Activated CD8-positive, alpha-beta T cell treated with anti-CD3 and anti-CD28 coated beads for 36 hours (primary cell): ENCODE results near the gene NUMA1. TPM values are rescaled to one million over a fixed set of nuclear protein-coding genes. Genes with fewer than 3 reads are reported as not detected.

Source experiments
- ATAC-seq: fragments of 200-7000 bp; cut with Tn5 transposase; one replicate; pipeline ENCODE4 v1.10.0; 2021; ENCODE audit warnings: mild to moderate bottlenecking, moderate library complexity
- CTCF ChIA-PET: fragments of 350-600 bp; sonication (Branson Sonifier 250); formaldehyde crosslinking; loops from one replicate; lab custom pipeline; 2021; ENCODE audit warnings: antibody characterized with exemption; lab: Charles Lee
- POLR2A ChIA-PET: fragments of 350-600 bp; sonication (Branson Sonifier 250); formaldehyde crosslinking; loops from one replicate; lab custom pipeline; 2021; ENCODE audit warnings: antibody characterized with exemption; lab: Charles Lee
- DNase-seq: peaks from one replicate; pipeline ENCODE4 v3.0.0-alpha.2; 2020
- H3K27ac Mint-ChIP-seq: one replicate; pipeline ENCODE4 v1.8.0; 2021; ENCODE audit warnings: mild to moderate bottlenecking, mixed read lengths
- H3K27me3 Mint-ChIP-seq: one replicate; pipeline ENCODE4 v1.8.0; 2021; ENCODE audit warnings: mixed read lengths
- H3K36me3 Mint-ChIP-seq: one replicate; pipeline ENCODE4 v1.8.0; 2021; ENCODE audit warnings: low read depth, mixed read lengths
- H3K4me1 Mint-ChIP-seq: one replicate; pipeline ENCODE4 v1.8.0; 2021; ENCODE audit warnings: low read depth, mixed read lengths
- H3K4me3 Mint-ChIP-seq: one replicate; pipeline ENCODE4 v1.8.0; 2021; ENCODE audit warnings: mild to moderate bottlenecking, moderate library complexity, mixed read lengths
- H3K9me3 Mint-ChIP-seq: one replicate; pipeline ENCODE4 v1.8.0; 2021; ENCODE audit warnings: mixed read lengths
- intact Hi-C: fragments of 100-400 bp; cut with micrococcal nuclease; formaldehyde crosslinking; loops from one replicate; pipeline ENCODE4 v1.10.0; 2022
- total RNA-seq, 2 experiments: library from RNA; stranded (reverse); gene quantifications; one replicate each; pipeline ENCODE4 v1.2.3, GENCODE V29; 2021
- TF ChIP-seq, protein P1 (sequence below): fragments of 200-600 bp; IDR thresholded peaks from one replicate; pipeline ENCODE4 v1.8.0; 2022; ENCODE audit warnings: antibody characterized with exemption, mild to moderate bottlenecking

Gene NUMA1
- total RNA-seq, 2 experiments from 2014 or later: 165 to 169 TPM

DNA sequence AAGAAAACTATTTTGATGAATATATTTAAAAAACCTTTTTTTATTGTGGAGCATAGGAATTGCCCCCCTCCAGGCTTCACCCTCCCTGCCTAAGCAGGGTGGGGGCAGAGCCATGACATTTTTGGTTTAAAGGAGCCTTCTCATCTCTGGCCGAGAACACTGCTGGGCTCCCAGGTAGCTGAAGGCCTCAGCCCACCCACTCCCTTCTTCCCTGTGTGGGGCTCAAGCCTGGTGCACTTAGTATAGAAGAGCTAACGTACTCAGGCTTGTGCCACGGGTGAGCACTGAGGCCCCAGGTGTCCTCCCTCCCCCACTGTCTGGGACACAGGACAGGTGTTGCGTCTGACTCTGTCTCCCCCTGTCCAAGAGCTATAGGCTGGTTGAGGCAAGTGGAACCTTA, 83.8 kb downstream of the NUMA1 start:
- Mint-ChIP-seq H3K36me3 (peaks cover 13% of the 10 kb centered on the region), H3K4me3 (no peak overlapping the region), H3K4me1 (peaks cover 26% of the 10 kb centered on the region), H3K27me3 (no peaks in the 10 kb centered on the region), H3K27ac (no peak overlapping the region), H3K9me3 (no peaks in the 10 kb centered on the region)
- TF ChIP-seq, protein P1, sequence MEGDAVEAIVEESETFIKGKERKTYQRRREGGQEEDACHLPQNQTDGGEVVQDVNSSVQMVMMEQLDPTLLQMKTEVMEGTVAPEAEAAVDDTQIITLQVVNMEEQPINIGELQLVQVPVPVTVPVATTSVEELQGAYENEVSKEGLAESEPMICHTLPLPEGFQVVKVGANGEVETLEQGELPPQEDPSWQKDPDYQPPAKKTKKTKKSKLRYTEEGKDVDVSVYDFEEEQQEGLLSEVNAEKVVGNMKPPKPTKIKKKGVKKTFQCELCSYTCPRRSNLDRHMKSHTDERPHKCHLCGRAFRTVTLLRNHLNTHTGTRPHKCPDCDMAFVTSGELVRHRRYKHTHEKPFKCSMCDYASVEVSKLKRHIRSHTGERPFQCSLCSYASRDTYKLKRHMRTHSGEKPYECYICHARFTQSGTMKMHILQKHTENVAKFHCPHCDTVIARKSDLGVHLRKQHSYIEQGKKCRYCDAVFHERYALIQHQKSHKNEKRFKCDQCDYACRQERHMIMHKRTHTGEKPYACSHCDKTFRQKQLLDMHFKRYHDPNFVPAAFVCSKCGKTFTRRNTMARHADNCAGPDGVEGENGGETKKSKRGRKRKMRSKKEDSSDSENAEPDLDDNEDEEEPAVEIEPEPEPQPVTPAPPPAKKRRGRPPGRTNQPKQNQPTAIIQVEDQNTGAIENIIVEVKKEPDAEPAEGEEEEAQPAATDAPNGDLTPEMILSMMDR: no peak
- intact Hi-C loops: no loop called here
- ATAC-seq: no peak
- CTCF ChIA-PET: interaction anchor here (0.7 kb wide), 1 partner anchor 29 kb away, joined by 3 read pairs; no protein-coding TSS in a partner anchor
- POLR2A ChIA-PET: no interaction called here
- no peak for DNase-seq

DNA sequence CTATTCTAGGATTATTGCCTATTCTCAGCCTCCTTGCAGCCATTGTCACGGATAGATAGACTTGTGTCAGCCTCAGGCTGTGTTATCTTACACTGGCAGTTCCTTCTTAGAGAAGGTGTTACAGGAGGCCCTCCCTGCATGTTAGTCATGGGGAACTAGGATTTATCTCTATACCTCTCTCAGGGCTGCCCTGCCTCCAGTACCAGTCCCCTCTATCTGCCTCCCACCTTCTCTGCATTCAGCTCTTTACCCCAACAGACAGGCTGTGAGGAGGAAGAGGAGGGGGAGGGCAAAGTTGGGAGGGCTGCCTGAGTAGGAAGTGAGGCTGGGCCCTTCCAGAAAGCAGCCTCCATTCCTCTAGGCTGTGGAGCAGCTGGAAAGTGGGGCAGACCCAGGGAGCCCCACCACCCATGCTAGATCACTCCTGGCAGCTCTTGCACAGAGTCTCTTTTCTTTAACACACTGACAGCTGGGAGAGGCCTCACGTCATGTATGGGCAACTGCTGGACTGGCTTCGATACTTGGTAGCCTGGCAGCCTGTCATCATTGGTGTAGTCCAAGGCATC, 84.5 kb downstream of the NUMA1 start:
- no peaks in the 10 kb centered on the region for H3K9me3 Mint-ChIP-seq
- TF ChIP-seq, protein P1: no peak
- CTCF ChIA-PET: interaction anchor here (2.4 kb wide), 1 partner anchor 18 kb away, joined by 11 read pairs; no protein-coding TSS in a partner anchor
- POLR2A ChIA-PET: interaction anchor here (1.1 to 1.4 kb wide), 2 partner anchors 8 to 12 kb away, joined by 3 to 4 read pairs; no protein-coding TSS in a partner anchor
- H3K4me3 Mint-ChIP-seq: no peak overlapping the region
- H3K36me3 Mint-ChIP-seq: peaks cover 13% of the 10 kb centered on the region
- ATAC-seq (no peak), DNase-seq (no peak)
- intact Hi-C loops: no loop called here
- peaks cover 29% of the 10 kb centered on the region for H3K4me1 Mint-ChIP-seq
- H3K27me3 Mint-ChIP-seq: no peaks in the 10 kb centered on the region
- H3K27ac Mint-ChIP-seq: no peak overlapping the region

DNA sequence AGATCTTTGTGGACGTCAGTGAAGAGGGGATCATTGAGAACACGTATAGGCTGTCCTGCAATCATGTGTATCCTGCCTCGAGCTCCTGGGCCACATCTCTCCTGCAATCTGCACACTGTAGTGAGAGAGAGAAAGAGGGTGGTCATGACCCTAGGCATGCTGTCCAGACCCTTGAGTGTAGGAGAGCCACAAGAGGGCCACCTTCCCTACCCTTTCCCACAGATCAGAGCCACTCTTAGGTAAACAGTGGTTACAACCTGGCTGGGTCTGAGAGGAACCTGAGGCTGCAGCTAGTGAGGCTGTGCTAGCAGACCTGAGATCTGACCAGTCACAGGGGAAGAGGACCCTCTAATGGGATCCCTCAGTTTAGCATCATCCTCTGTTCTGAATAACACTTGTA, 85.6 kb downstream of the NUMA1 start:
- Mint-ChIP-seq H3K9me3 (no peaks in the 10 kb centered on the region), H3K27ac (no peak overlapping the region), H3K36me3 (peaks cover 13% of the 10 kb centered on the region), H3K4me3 (no peak overlapping the region), H3K4me1 (peaks cover 28% of the 10 kb centered on the region), H3K27me3 (no peaks in the 10 kb centered on the region)
- TF ChIP-seq, protein P1: no peak
- ChIA-PET CTCF (interaction anchor here (2.4 kb wide), 1 partner anchor 17 kb away, joined by 11 read pairs; no protein-coding TSS in a partner anchor), POLR2A (interaction anchor here (0.7 to 1.4 kb wide), 3 partner anchors 9 to 215 kb away, joined by 3 to 4 read pairs (median 3); no protein-coding TSS in a partner anchor)
- intact Hi-C loops: no loop called here
- no peak for DNase-seq
- no peak for ATAC-seq

DNA sequence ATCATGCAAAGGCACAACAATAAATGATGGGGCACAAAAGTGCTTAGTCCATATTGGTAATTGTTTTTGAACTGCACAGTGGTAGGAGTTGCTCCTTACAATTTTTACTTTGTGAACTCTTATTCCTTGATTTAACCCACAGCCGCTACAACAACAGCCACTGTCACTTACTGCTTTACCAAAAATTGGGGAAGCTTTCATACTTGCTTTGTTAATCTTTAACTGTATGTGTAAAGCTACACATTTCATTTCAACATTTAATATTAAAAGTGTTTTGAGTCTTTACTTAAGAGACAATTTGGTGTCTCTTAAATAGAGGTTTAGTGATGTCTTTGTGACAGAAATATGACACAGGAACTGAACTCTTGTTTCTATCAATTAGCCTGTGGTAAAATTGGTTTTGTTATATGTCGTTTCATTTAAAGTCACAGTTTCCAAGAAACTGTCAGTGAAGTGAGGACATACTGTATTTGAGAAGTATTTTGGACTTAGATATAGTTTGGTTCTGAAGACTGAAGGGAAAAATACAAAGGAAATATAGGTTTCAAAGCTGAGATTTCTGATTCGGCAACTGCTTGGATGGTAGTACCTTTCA, 88.1 kb downstream of the NUMA1 start:
- no peak overlapping the region for H3K27ac Mint-ChIP-seq
- no peaks in the 10 kb centered on the region for H3K9me3 Mint-ChIP-seq
- H3K27me3 Mint-ChIP-seq: no peaks in the 10 kb centered on the region
- H3K4me1 Mint-ChIP-seq: peaks cover 8% of the 10 kb centered on the region
- ChIA-PET CTCF (interaction anchor here (0.9 to 1.7 kb wide), 3 partner anchors 14 to 152 kb away, joined by 3 read pairs; no protein-coding TSS in a partner anchor), POLR2A (no interaction called here)
- no peak for ATAC-seq
- intact Hi-C loops: no loop called here
- DNase-seq: no peak
- TF ChIP-seq, protein P1: no peak
- no peak overlapping the region for H3K4me3 Mint-ChIP-seq
- H3K36me3 Mint-ChIP-seq: peaks cover 5% of the 10 kb centered on the region

DNA sequence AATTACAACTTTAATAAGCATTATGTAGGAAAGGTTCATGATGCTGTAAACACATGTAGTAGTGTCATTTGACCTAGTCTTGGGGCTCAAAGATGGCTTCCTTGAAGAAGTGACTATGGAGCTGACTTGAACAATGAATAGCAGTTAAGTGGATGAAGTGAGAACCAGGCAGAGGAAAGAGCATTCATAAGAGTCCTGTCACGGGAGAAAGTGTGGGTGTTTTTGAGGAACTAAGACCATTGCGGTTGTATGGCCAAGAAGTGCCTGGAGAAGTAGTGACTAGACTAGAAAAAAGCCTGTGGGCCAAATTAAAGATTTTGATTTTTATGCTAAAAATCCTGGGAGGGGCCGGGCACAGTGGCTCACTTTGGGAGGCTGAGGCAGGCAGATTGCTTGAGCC, 88.8 kb downstream of the NUMA1 start:
- intact Hi-C loops: no loop called here
- DNase-seq: no peak
- Mint-ChIP-seq H3K4me1 (peaks cover 8% of the 10 kb centered on the region), H3K9me3 (no peaks in the 10 kb centered on the region), H3K36me3 (peaks cover 5% of the 10 kb centered on the region), H3K27ac (peak overlapping the region; percentile 0), H3K27me3 (no peaks in the 10 kb centered on the region), H3K4me3 (no peak overlapping the region)
- ChIA-PET CTCF (interaction anchor here (1.3 to 1.7 kb wide), 2 partner anchors 13 to 153 kb away, joined by 3 read pairs; no protein-coding TSS in a partner anchor), POLR2A (no interaction called here)
- no peak for ATAC-seq
- TF ChIP-seq, protein P1: no peak
